PC-9 (cell line): ENCODE measurements around the gene SNCAIP. TPM values are rescaled to one million over a fixed set of nuclear protein-coding genes. Genes with fewer than 3 reads are reported as not detected.

ENCODE experiments used
- BruUV-seq: library from RNA; stranded (reverse); fragments of 400-500 nt; replicated peaks from 2 replicates; lab custom pipeline; 2021; lab: Mats Ljungman, UMichigan
- CTCF ChIA-PET: fragments of 300-600 bp; sonication (Branson Sonifier 250); formaldehyde crosslinking; loops from one replicate; lab custom pipeline; 2022; ENCODE audit warnings: antibody characterized with exemption; lab: Charles Lee
- POLR2A ChIA-PET: fragments of 300-600 bp; sonication (Branson Sonifier 250); formaldehyde crosslinking; loops from one replicate; lab custom pipeline; 2022; ENCODE audit warnings: antibody characterized with exemption; ENCODE audit not compliant: unreplicated experiment; lab: Charles Lee
- DNase-seq, 2 experiments: peaks; one replicate each; pipeline versions ENCODE4 v3.0.0 to v3.0.0-alpha.2; 2015 to 2022; ENCODE audit warnings: mixed read lengths in 1 of 2
- H2AFZ ChIP-seq: fragments of 200-600 bp; sonication (generic); 2 replicates; pipeline ENCODE4 v1.8.1; 2017; ENCODE audit warnings: antibody characterized with exemption
- H3F3A ChIP-seq: fragments of 200-600 bp; sonication (generic); 2 replicates; pipeline ENCODE4 v1.8.1; 2017; ENCODE audit warnings: antibody characterized with exemption, mild to moderate bottlenecking, low read depth; ENCODE audit not compliant: insufficient read depth
- H3K27ac ChIP-seq: fragments of 200-600 bp; sonication (generic); 2 replicates; pipeline ENCODE4 v1.6.1; 2016; ENCODE audit warnings: mixed run types
- H3K27me3 ChIP-seq: fragments of 200-600 bp; sonication (generic); 2 replicates; pipeline ENCODE4 v1.6.1; 2016; ENCODE audit warnings: low read depth, mixed run types; ENCODE audit not compliant: insufficient read depth
- H3K36me3 ChIP-seq: fragments of 200-600 bp; sonication (generic); 2 replicates; pipeline ENCODE4 v1.6.1; 2016; ENCODE audit warnings: low read depth, mixed run types
- H3K4me1 ChIP-seq: fragments of 200-600 bp; sonication (generic); replicated peaks from 2 replicates; pipeline ENCODE4 v1.6.1; 2016; ENCODE audit warnings: mixed run types; ENCODE audit not compliant: insufficient read depth
- H3K4me2 ChIP-seq: fragments of 200-600 bp; sonication (generic); 2 replicates; pipeline ENCODE4 v1.6.1; 2017; ENCODE audit warnings: mixed run types
- H3K4me3 ChIP-seq: fragments of 200-600 bp; sonication (generic); 2 replicates; pipeline ENCODE4 v1.6.1; 2016; ENCODE audit warnings: mixed run types
- H3K79me2 ChIP-seq: fragments of 200-600 bp; sonication (generic); 2 replicates; pipeline ENCODE4 v1.6.1; 2017; ENCODE audit warnings: low read depth, mixed run types
- H3K9me2 ChIP-seq: fragments of 200-600 bp; sonication (generic); 2 replicates; pipeline ENCODE4 v1.8.1; 2017; ENCODE audit warnings: mild to moderate bottlenecking; ENCODE audit not compliant: insufficient read depth
- H3K9me3 ChIP-seq: fragments of 200-600 bp; sonication (generic); 2 replicates; pipeline ENCODE4 v1.8.1; 2016; ENCODE audit warnings: low read depth; ENCODE audit not compliant: insufficient read depth
- H4K20me1 ChIP-seq: fragments of 200-600 bp; sonication (generic); 2 replicates; pipeline ENCODE4 v1.8.1; 2017; ENCODE audit not compliant: insufficient read depth
- CTCF ChIP-seq: fragments of 200-600 bp; sonication (generic); conservative IDR thresholded peaks from 2 replicates; pipeline ENCODE4 v1.6.1; 2017; ENCODE audit warnings: mixed run types, antibody characterized with exemption, mild to moderate bottlenecking, moderate library complexity
- EZH2 ChIP-seq: fragments of 200-600 bp; sonication (generic); IDR thresholded peaks from 2 replicates; pipeline ENCODE4 v1.8.0; 2017; ENCODE audit warnings: antibody characterized with exemption, low read depth
- intact Hi-C: fragments of 100-400 bp; cut with micrococcal nuclease; formaldehyde crosslinking; loops from one replicate; pipeline ENCODE4 v1.10.0; 2022; ENCODE audit not compliant: unreplicated experiment
- total RNA-seq: library from RNA; stranded (reverse); gene quantifications from 2 replicates; pipeline ENCODE4 v1.2.3, GENCODE V29; 2021

Gene SNCAIP
- total RNA-seq, 1 experiment from 2014 or later: not detected

- intact Hi-C loops: no loop called here
- no peaks in the 10 kb centered on the region for H3K9me2 ChIP-seq
- no peaks in the 10 kb centered on the region for H3K79me2 ChIP-seq
- BruUV-seq: no TSS peak
- no peaks in the 10 kb centered on the region for H3K27me3 ChIP-seq
- CTCF ChIA-PET: no interaction called here
- no peak overlapping the region for H2AFZ ChIP-seq
- no peak overlapping the region for H3K27ac ChIP-seq
- no peaks in the 10 kb centered on the region for H3K36me3 ChIP-seq
- no peaks in the 10 kb centered on the region for H3F3A ChIP-seq
- TF ChIP-seq EZH2 (no peak), CTCF (no peak)
- no peaks in the 10 kb centered on the region for H4K20me1 ChIP-seq
- H3K4me2 ChIP-seq: no peak overlapping the region
- no peak overlapping the region for H3K4me3 ChIP-seq
- no peak for DNase-seq
- no peaks in the 10 kb centered on the region for H3K9me3 ChIP-seq
- POLR2A ChIA-PET: no interaction called here
- H3K4me1 ChIP-seq: no peaks in the 10 kb centered on the region
Observed at GRCh38 chr5:122355324-122355723, 43.3 kb downstream of the SNCAIP start.

GRCh38 chr5:122356855-122357254 lies 44.8 kb downstream of the SNCAIP start:
- H3K4me2 ChIP-seq: no peak overlapping the region
- BruUV-seq: no TSS peak
- ChIA-PET CTCF (no interaction called here), POLR2A (no interaction called here)
- no peaks in the 10 kb centered on the region for H3K36me3 ChIP-seq
- H3F3A ChIP-seq: no peaks in the 10 kb centered on the region
- intact Hi-C loops: no loop called here
- H2AFZ ChIP-seq: no peak overlapping the region
- no peak overlapping the region for H3K27ac ChIP-seq
- H4K20me1 ChIP-seq: no peaks in the 10 kb centered on the region
- DNase-seq: no peak
- H3K79me2 ChIP-seq: no peaks in the 10 kb centered on the region
- H3K4me3 ChIP-seq: no peak overlapping the region
- H3K9me2 ChIP-seq: no peaks in the 10 kb centered on the region
- no peaks in the 10 kb centered on the region for H3K27me3 ChIP-seq
- no peaks in the 10 kb centered on the region for H3K4me1 ChIP-seq
- TF ChIP-seq CTCF: no peak
- no peak for TF ChIP-seq EZH2
- H3K9me3 ChIP-seq: no peaks in the 10 kb centered on the region

- ChIA-PET CTCF (no interaction called here), POLR2A (no interaction called here)
- Histone ChIP-seq H3K4me2 (no peak overlapping the region), H3K27me3 (no peaks in the 10 kb centered on the region), H3K4me3 (no peak overlapping the region), H3F3A (no peaks in the 10 kb centered on the region), H3K4me1 (no peaks in the 10 kb centered on the region), H2AFZ (no peak overlapping the region), H3K79me2 (no peaks in the 10 kb centered on the region), H4K20me1 (no peaks in the 10 kb centered on the region), H3K9me3 (no peaks in the 10 kb centered on the region), H3K9me2 (no peaks in the 10 kb centered on the region), H3K27ac (no peak overlapping the region), H3K36me3 (no peaks in the 10 kb centered on the region)
- intact Hi-C loops: no loop called here
- no TSS peak for BruUV-seq
- DNase-seq: no peak
- no peak for TF ChIP-seq CTCF
- TF ChIP-seq EZH2: no peak
Observed at GRCh38 chr5:122358372-122358979, 46.4 kb downstream of the SNCAIP start.
